Measurements from ENCODE around the gene FOXP1. TPM values are rescaled to one million over a fixed set of nuclear protein-coding genes. Genes with fewer than 3 reads are reported as not detected.

FOXP1 gene
- total RNA-seq, 1 donor from 2014 or later, result 71.3 TPM

DNA sequence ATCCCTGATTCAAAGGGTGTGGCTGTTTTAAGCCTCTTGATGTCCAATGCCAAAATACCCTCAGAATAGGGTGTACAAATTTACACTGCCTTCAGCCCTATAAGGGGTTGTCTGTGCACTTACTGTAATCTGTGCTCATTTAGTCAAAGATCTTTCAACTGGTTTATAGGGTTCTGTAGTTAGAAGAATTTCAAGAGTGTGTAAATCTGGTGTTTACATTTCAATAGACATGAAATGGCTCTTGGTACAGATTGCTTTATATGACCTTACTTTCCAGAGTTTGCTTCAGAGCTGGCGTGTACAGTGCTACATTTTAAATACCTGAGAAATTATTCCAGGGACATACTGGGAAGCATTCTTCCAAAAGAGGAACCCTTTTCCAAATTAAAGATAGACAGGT lies 399.3 kb downstream of the FOXP1 start:
- no peak overlapping the region for H3K27ac Mint-ChIP-seq (ENCODE audit: unreplicated experiment)
- H3K9me3 Mint-ChIP-seq (ENCODE audit: unreplicated experiment), result no peaks in the 10 kb centered on the region
- H3K4me3 Mint-ChIP-seq (ENCODE audit: unreplicated experiment), result no peak overlapping the region
- TF ChIP-seq, protein P1, sequence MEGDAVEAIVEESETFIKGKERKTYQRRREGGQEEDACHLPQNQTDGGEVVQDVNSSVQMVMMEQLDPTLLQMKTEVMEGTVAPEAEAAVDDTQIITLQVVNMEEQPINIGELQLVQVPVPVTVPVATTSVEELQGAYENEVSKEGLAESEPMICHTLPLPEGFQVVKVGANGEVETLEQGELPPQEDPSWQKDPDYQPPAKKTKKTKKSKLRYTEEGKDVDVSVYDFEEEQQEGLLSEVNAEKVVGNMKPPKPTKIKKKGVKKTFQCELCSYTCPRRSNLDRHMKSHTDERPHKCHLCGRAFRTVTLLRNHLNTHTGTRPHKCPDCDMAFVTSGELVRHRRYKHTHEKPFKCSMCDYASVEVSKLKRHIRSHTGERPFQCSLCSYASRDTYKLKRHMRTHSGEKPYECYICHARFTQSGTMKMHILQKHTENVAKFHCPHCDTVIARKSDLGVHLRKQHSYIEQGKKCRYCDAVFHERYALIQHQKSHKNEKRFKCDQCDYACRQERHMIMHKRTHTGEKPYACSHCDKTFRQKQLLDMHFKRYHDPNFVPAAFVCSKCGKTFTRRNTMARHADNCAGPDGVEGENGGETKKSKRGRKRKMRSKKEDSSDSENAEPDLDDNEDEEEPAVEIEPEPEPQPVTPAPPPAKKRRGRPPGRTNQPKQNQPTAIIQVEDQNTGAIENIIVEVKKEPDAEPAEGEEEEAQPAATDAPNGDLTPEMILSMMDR (IDR thresholded peaks at IDR 0.05; ENCODE audit: unreplicated experiment), result no peak
- H3K36me3 Mint-ChIP-seq (ENCODE audit: low read depth, unreplicated experiment), result no peaks in the 10 kb centered on the region
- H3K4me1 Mint-ChIP-seq (ENCODE audit: unreplicated experiment), result peaks cover 6% of the 10 kb centered on the region
- H3K27me3 Mint-ChIP-seq (ENCODE audit: unreplicated experiment), result no peaks in the 10 kb centered on the region
- no peak for DNase-seq (ENCODE audit: low spot score)

DNA sequence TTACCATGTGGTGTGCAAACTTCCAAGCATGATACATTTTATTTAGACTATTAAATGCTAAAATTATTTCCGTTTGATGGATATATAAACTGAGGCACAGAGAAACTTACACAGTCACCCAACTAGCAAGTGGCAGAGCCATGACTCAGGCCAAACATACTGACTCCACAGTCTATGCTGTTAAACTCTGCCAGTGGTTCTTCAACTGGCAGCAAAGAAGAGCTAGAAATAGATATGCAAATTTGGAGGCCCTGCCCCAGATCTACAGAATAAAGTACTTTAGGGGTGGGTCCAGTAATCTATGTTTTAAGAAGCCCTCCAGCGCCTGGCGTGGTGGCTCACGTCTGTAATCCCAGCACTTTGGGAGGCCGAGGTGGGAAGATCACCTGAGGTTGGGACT lies 400.0 kb downstream of the FOXP1 start:
- TF ChIP-seq, protein P1 (IDR thresholded peaks at IDR 0.05; ENCODE audit: unreplicated experiment), result no peak
- Mint-ChIP-seq H3K27ac (ENCODE audit: unreplicated experiment) (no peak overlapping the region), H3K9me3 (ENCODE audit: unreplicated experiment) (no peaks in the 10 kb centered on the region), H3K36me3 (ENCODE audit: low read depth, unreplicated experiment) (no peaks in the 10 kb centered on the region), H3K4me1 (ENCODE audit: unreplicated experiment) (no peaks in the 10 kb centered on the region), H3K27me3 (ENCODE audit: unreplicated experiment) (no peaks in the 10 kb centered on the region), H3K4me3 (ENCODE audit: unreplicated experiment) (no peak overlapping the region)
- DNase-seq (ENCODE audit: low spot score), result no peak

DNA sequence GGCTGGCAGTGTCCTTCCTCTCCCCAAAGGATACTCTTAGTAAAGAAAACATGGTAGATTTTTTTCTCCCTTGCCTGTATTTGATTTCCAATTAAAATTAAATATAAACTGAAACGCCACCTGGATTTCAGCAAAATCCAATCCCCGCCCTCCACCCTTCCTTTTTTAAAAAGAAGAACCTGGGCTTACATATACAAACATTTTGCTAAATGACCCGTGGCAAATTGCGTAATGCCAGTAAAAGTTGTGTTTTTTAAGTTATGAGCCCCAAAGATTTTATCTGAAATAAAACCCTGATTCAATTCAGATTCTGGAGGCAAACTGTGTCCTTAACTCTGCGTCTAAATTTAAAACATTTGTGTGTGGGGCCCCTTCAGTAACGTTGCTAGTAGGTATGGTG lies 403.0 kb downstream of the FOXP1 start:
- Mint-ChIP-seq H3K9me3 (ENCODE audit: unreplicated experiment) (no peaks in the 10 kb centered on the region), H3K27me3 (ENCODE audit: unreplicated experiment) (no peaks in the 10 kb centered on the region), H3K4me1 (ENCODE audit: unreplicated experiment) (peaks cover 4% of the 10 kb centered on the region), H3K27ac (ENCODE audit: unreplicated experiment) (no peak overlapping the region), H3K36me3 (ENCODE audit: low read depth, unreplicated experiment) (no peaks in the 10 kb centered on the region), H3K4me3 (ENCODE audit: unreplicated experiment) (no peak overlapping the region)
- no peak for DNase-seq (ENCODE audit: low spot score)
- TF ChIP-seq, protein P1 (IDR thresholded peaks at IDR 0.05; ENCODE audit: unreplicated experiment), result no peak

DNA sequence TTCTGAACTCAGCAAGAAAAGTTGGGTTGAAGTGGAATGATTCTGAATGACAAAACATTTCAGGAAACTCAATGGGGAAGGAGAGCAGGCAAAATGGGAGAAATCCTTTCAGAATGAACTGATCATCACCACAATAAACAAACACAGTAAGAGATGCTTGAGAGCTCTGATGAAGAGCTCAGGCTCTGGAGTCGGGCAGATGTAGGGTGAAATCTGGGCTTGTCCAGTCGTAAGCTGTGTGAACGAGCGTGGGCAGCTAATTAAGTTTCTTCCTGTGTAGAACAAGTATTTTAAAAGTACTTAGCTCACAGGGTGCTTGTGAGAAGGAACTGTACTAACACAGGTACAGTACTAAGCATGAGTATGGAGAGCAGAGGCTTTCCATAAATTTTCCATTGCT lies 406.2 kb downstream of the FOXP1 start:
- Mint-ChIP-seq H3K27me3 (ENCODE audit: unreplicated experiment) (peaks cover 2% of the 10 kb centered on the region), H3K36me3 (ENCODE audit: low read depth, unreplicated experiment) (no peaks in the 10 kb centered on the region), H3K9me3 (ENCODE audit: unreplicated experiment) (no peaks in the 10 kb centered on the region), H3K4me1 (ENCODE audit: unreplicated experiment) (peaks cover 19% of the 10 kb centered on the region), H3K4me3 (ENCODE audit: unreplicated experiment) (no peak overlapping the region), H3K27ac (ENCODE audit: unreplicated experiment) (no peak overlapping the region)
- TF ChIP-seq, protein P1 (IDR thresholded peaks at IDR 0.05; ENCODE audit: unreplicated experiment), result no peak
- DNase-seq (ENCODE audit: low spot score), result no peak

DNA sequence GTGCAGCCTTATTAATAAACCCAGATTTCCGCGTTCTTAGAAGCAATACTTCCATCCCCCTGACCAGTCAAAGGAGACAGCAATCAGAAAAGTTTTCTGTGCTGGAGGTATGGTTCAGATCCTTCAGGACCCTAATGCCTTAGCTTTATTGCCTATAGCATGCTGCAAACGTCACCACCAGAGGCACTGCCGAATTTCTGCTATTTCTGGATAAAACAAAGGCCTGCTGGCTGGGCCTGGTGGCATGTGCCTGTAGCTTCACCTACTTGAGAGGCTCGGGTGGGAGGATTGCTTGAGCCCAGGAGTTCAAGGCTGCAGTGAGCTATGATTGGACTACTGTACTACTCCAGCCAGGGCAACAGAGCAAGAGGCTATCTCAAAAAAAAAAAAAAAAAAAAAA lies 407.2 kb downstream of the FOXP1 start:
- TF ChIP-seq, protein P1 (IDR thresholded peaks at IDR 0.05; ENCODE audit: unreplicated experiment), result no peak
- Mint-ChIP-seq H3K9me3 (ENCODE audit: unreplicated experiment) (no peaks in the 10 kb centered on the region), H3K27me3 (ENCODE audit: unreplicated experiment) (peaks cover 2% of the 10 kb centered on the region), H3K36me3 (ENCODE audit: low read depth, unreplicated experiment) (no peaks in the 10 kb centered on the region), H3K27ac (ENCODE audit: unreplicated experiment) (no peak overlapping the region), H3K4me1 (ENCODE audit: unreplicated experiment) (peaks cover 24% of the 10 kb centered on the region), H3K4me3 (ENCODE audit: unreplicated experiment) (no peak overlapping the region)
- DNase-seq (ENCODE audit: low spot score), result peak; percentile 8
